ENCODE data around the gene FHOD3. TPM values are rescaled to one million over a fixed set of nuclear protein-coding genes. Genes with fewer than 3 reads are reported as not detected.

FHOD3 gene
- total RNA-seq, 4 donors from 2014 or later = 24.1 to 51.4 (median 33.8) TPM

DNA sequence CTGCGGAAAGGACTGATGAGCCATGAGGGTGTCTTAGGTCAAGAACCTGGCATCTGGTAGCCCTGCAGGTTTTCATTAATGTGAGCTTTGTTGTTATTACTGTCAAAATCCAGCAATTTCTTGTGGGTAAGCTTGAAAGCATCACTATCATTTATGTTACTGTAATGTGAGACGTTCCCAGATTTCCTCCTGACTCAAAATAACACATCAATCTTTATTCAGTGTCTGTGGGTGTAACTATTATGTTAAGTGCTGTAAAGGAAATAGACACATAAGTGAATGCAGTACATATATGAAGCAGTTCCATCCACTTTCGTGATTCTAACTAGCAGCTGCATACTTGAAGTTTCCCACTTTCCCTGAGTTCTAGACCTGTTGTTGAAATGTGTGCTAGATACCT is 89.8 kb downstream of the FHOD3 start:
- Histone ChIP-seq H3K27me3 (no peaks in the 10 kb centered on the region), H3K36me3 (no peaks in the 10 kb centered on the region), H3K4me1 (peaks cover 0 to 11% (median 0%) of the 10 kb centered on the region in 4 donors), H3K9me3 (no peaks in the 10 kb centered on the region), H3K4me3 (no peak overlapping the region), H3K27ac (replicated peaks in 1 of 4) (no peak overlapping the region)
- intact Hi-C loops (cut with DNase I) = no loop called here
- no peak for TF ChIP-seq EP300 (IDR thresholded peaks at IDR 0.05)
- TF ChIP-seq POLR2AphosphoS5 (IDR thresholded peaks at IDR 0.05) = no peak
- WGBS = 58% methylated on average over 3 of the region's 3 CpGs
- DNase-seq (ENCODE audit: extremely low spot score) = no peak

DNA sequence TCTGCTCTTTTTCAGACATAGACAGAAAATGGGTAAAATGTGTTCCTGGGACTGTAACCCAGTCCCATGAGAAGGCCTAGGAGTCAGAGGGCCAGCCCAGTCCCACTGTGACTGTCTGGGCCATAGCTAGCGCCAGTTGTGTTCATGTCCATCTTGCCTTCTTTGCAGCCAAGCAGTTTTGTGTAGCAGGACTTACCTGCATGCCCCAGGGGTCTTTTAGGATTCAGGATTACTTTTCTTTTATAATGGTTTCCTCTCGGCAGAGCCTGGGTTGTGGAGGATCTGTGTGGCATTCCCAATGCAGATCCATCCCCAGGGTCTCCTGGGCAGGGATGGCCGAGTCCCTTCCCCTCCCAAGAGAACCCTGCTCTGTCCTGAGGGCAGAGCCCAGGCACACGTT is 90.8 kb downstream of the FHOD3 start:
- TF ChIP-seq EP300 (IDR thresholded peaks at IDR 0.05) (no peak), POLR2A (IDR thresholded peaks at IDR 0.05; ENCODE audit: low read depth) (no peak)
- Histone ChIP-seq H3K36me3 (no peaks in the 10 kb centered on the region), H3K27ac (replicated peaks in 1 of 4) (no peak overlapping the region), H3K27me3 (no peaks in the 10 kb centered on the region), H3K4me1 (peaks cover 0 to 14% (median 0%) of the 10 kb centered on the region in 4 donors), H3K9me3 (no peaks in the 10 kb centered on the region), H3K4me3 (no peak overlapping the region)
- DNase-seq (ENCODE audit: extremely low spot score) = no peak
- intact Hi-C loops (cut with DNase I) = no loop called here
- WGBS = 79% methylated on average over 4 of the region's 4 CpGs

DNA sequence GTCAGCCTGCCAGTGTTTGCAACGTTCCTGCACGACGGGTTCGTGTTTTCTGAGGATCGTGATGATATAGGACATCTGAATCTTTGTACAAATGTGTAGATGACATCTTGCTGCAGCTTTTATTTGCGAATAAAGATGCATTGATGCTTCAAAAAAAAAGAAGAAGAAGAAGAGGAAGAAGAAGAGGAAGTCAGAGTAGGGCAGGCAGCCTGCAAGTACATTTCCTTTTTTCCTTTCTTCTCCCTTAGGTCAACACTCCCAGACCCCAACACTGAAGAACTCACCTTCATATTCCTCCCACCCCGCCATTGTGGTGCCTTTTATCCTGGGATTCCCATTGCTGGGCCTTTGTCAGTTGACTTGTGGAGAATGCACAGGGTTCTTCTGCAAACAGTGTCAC is 91.5 kb downstream of the FHOD3 start:
- H3K36me3 ChIP-seq = no peaks in the 10 kb centered on the region
- 82% methylated on average over 7 of the region's 7 CpGs for WGBS
- no peak overlapping the region for H3K27ac ChIP-seq (replicated peaks in 1 of 4)
- H3K9me3 ChIP-seq = peaks cover 0 to 3% (median 0%) of the 10 kb centered on the region in 4 donors
- no peak for DNase-seq (ENCODE audit: extremely low spot score)
- TF ChIP-seq, protein P1, sequence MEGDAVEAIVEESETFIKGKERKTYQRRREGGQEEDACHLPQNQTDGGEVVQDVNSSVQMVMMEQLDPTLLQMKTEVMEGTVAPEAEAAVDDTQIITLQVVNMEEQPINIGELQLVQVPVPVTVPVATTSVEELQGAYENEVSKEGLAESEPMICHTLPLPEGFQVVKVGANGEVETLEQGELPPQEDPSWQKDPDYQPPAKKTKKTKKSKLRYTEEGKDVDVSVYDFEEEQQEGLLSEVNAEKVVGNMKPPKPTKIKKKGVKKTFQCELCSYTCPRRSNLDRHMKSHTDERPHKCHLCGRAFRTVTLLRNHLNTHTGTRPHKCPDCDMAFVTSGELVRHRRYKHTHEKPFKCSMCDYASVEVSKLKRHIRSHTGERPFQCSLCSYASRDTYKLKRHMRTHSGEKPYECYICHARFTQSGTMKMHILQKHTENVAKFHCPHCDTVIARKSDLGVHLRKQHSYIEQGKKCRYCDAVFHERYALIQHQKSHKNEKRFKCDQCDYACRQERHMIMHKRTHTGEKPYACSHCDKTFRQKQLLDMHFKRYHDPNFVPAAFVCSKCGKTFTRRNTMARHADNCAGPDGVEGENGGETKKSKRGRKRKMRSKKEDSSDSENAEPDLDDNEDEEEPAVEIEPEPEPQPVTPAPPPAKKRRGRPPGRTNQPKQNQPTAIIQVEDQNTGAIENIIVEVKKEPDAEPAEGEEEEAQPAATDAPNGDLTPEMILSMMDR (IDR thresholded peaks at IDR 0.05) = no peak
- TF ChIP-seq POLR2AphosphoS5 (IDR thresholded peaks at IDR 0.05) (no peak), EP300 (IDR thresholded peaks at IDR 0.05) (no peak), POLR2A (IDR thresholded peaks at IDR 0.05; ENCODE audit: low read depth) (no peak)
- peaks cover 0 to 11% (median 0%) of the 10 kb centered on the region in 4 donors for H3K4me1 ChIP-seq
- H3K4me3 ChIP-seq = no peak overlapping the region
- intact Hi-C loops (cut with DNase I) = no loop called here
- no peaks in the 10 kb centered on the region for H3K27me3 ChIP-seq

DNA sequence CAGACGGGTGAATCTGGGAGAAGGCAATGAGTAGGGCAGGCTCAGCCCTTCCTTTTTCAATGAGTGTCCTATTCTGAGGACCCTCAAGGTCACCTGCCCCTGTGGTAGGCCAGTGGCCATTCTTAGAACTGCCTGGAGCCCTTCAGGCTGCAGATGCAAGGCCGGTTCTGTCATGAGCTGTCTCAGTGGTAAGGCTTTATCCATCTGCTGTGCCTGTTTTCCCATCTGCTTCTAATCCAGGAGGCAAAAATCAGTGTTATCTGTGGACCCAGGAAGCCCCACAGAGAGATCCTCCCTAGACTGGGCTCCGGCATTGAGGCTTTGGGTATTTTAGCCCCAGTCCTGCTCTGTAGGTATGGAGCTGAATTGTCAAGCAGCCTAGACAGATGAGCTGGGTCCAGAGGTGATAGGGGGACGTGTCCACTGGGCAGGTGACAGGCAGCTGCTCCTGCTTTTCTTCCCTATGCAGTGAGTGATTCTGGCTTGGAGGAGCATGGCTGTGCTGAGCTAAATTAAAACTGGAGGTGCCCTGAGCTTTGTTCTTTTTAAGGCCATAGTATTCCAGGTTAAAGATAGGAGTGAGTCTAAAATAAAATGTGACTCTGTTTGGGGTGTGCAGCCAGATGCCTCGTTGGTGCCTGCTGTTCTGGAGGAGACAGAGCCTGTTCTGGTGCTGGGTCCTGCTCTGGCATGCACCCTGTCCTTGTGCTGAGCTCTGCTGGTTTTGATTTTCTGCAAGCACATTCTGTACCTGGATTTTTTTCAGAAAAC is 92.5 kb downstream of the FHOD3 start:
- Histone ChIP-seq H3K9me3 (peaks cover 0 to 10% (median 0%) of the 10 kb centered on the region in 4 donors), H3K27ac (replicated peaks in 1 of 4) (no peak overlapping the region), H3K4me3 (no peak overlapping the region), H3K27me3 (no peaks in the 10 kb centered on the region), H3K4me1 (peaks cover 0 to 11% (median 0%) of the 10 kb centered on the region in 4 donors), H3K36me3 (no peaks in the 10 kb centered on the region)
- intact Hi-C loops (cut with DNase I) = no loop called here
- no peak for DNase-seq (ENCODE audit: extremely low spot score)
- WGBS = 90% methylated on average over 3 of the region's 5 CpGs
- TF ChIP-seq, protein P1 (IDR thresholded peaks at IDR 0.05) = no peak
- TF ChIP-seq POLR2A (IDR thresholded peaks at IDR 0.05; ENCODE audit: low read depth) (no peak), POLR2AphosphoS5 (IDR thresholded peaks at IDR 0.05) (no peak)

DNA sequence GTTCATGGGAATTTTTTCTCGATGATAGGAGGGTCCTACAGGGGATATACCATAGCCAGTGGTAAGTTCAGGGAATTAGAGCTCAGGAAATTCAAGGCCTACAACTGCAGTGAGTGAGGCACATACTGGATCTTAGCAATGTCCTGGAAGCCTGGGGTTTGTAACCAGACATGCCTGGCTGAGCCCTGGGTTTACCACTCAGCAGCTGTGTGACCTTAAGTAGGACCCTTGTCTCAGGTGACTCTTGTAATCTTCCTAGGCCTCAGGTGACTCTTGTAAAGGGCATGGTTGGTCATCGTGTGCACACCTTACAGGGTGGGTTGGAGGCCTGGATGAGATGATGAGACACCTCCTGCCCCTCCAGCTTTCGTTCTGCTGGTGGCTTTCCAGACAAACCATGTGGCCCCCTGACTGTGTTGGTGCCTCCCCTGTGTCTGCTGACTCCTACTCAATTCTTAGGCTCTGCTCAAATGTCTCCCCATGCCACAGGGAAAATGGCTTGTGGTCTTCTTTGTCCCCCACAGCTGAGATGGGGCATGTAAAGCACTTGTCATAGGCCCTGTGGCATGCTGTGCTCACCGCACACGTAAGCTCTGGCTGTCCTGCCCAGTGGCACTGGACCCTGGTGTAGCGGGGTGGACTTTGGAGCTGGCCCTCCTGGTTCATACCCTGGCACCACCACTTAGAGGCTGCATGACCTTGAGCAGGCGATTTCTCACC is 94.1 kb downstream of the FHOD3 start:
- no peaks in the 10 kb centered on the region for H3K36me3 ChIP-seq
- intact Hi-C loops (cut with DNase I) = no loop called here
- no peak overlapping the region for H3K4me3 ChIP-seq
- DNase-seq (ENCODE audit: extremely low spot score) = no peak
- peaks cover 0 to 11% (median 0%) of the 10 kb centered on the region in 4 donors for H3K4me1 ChIP-seq
- TF ChIP-seq EP300 (IDR thresholded peaks at IDR 0.05) (no peak), POLR2AphosphoS5 (IDR thresholded peaks at IDR 0.05) (no peak), POLR2A (IDR thresholded peaks at IDR 0.05; ENCODE audit: low read depth) (no peak)
- TF ChIP-seq, protein P1 (IDR thresholded peaks at IDR 0.05) = no peak
- 90% methylated on average over 2 of the region's 7 CpGs for WGBS
- H3K9me3 ChIP-seq = peaks cover 0 to 18% (median 9%) of the 10 kb centered on the region in 4 donors
- H3K27me3 ChIP-seq = no peaks in the 10 kb centered on the region
- H3K27ac ChIP-seq (replicated peaks in 1 of 4) = no peak overlapping the region

Measured in esophagus muscularis mucosa (tissue), 4 donors.